H9 (cell line): ENCODE data around the gene MYL6B. TPM values are rescaled to one million over a fixed set of nuclear protein-coding genes. Genes with fewer than 3 reads are reported as not detected.
A peak's percentile ranks its signal among the peaks of the same experiment; 100 is the strongest.

Source experiments
- DNase-seq: peaks from one replicate; pipeline ENCODE4 v3.0.0-alpha.2; 2017
- H2AFZ ChIP-seq: one replicate; pipeline ENCODE4 v1.6.1; 2013; ENCODE audit warnings: mild to moderate bottlenecking, low read length, control low read depth, moderate library complexity
- H2AK5ac ChIP-seq: 2 replicates; pipeline ENCODE4 v1.6.1; 2013; ENCODE audit warnings: low read length, control low read depth, mixed read lengths; ENCODE audit not compliant: insufficient read length
- H2BK120ac ChIP-seq: one replicate; pipeline ENCODE4 v1.6.1; 2013; ENCODE audit warnings: low read depth, mild to moderate bottlenecking, low read length, control low read depth, inconsistent platforms; ENCODE audit not compliant: poor library complexity, severe bottlenecking
- H2BK12ac ChIP-seq: 2 replicates; pipeline ENCODE4 v1.6.1; 2013; ENCODE audit warnings: low read length, control low read depth, mixed read lengths, low read depth; ENCODE audit not compliant: insufficient read length
- H2BK15ac ChIP-seq: 2 replicates; pipeline ENCODE4 v1.6.1; 2013; ENCODE audit warnings: low read depth, low read length, control low read depth
- H2BK20ac ChIP-seq: one replicate; pipeline ENCODE4 v1.6.1; 2013; ENCODE audit warnings: low read depth, mild to moderate bottlenecking, low read length, control low read depth, inconsistent platforms; ENCODE audit not compliant: poor library complexity, severe bottlenecking
- H2BK5ac ChIP-seq: 2 replicates; pipeline ENCODE4 v1.6.1; 2013; ENCODE audit warnings: low read length, control low read depth, mixed read lengths; ENCODE audit not compliant: insufficient read length
- H3K14ac ChIP-seq: 2 replicates; pipeline ENCODE4 v1.6.1; 2013; ENCODE audit warnings: low read length, control low read depth; ENCODE audit not compliant: insufficient read depth
- H3K18ac ChIP-seq: 2 replicates; pipeline ENCODE4 v1.6.1; 2013; ENCODE audit warnings: low read depth, mild to moderate bottlenecking, mixed read lengths, low read length, control low read depth; ENCODE audit not compliant: insufficient read length
- H3K23ac ChIP-seq: 2 replicates; pipeline ENCODE4 v1.6.1; 2013; ENCODE audit warnings: low read length, control low read depth, mixed read lengths, low read depth; ENCODE audit not compliant: insufficient read length
- H3K23me2 ChIP-seq: 2 replicates; pipeline ENCODE4 v1.6.1; 2013; ENCODE audit warnings: low read depth, mild to moderate bottlenecking, mixed read lengths, low read length, control low read depth; ENCODE audit not compliant: insufficient read length, poor library complexity, severe bottlenecking
- H3K27ac ChIP-seq: 2 replicates; pipeline ENCODE4 v1.5.1; 2013; ENCODE audit warnings: low read length, control low read depth, mixed read lengths, low read depth; ENCODE audit not compliant: insufficient read length
- H3K27me3 ChIP-seq: 2 replicates; pipeline ENCODE4 v1.6.1; 2013; ENCODE audit warnings: low read length, control low read depth, inconsistent platforms; ENCODE audit not compliant: insufficient read depth
- H3K4ac ChIP-seq: 2 replicates; pipeline ENCODE4 v1.6.1; 2013; ENCODE audit warnings: low read depth, mild to moderate bottlenecking, control low read depth, inconsistent platforms, low read length, moderate library complexity
- H3K4me1 ChIP-seq: 2 replicates; pipeline ENCODE4 v1.6.1; 2013; ENCODE audit warnings: low read length, control low read depth, inconsistent platforms; ENCODE audit not compliant: insufficient read depth
- H3K4me2 ChIP-seq: 2 replicates; pipeline ENCODE4 v1.6.1; 2013; ENCODE audit warnings: low read length, control low read depth, mixed read lengths; ENCODE audit not compliant: insufficient read length, insufficient read depth
- H3K56ac ChIP-seq: 2 replicates; pipeline ENCODE4 v1.6.1; 2013; ENCODE audit warnings: low read depth, mild to moderate bottlenecking, mixed read lengths, low read length, control low read depth; ENCODE audit not compliant: insufficient read length
- H3K79me1 ChIP-seq: 2 replicates; pipeline ENCODE4 v1.6.1; 2013; ENCODE audit warnings: low read depth, mild to moderate bottlenecking, moderate library complexity, low read length, control low read depth, inconsistent platforms; ENCODE audit not compliant: insufficient read depth, poor library complexity, severe bottlenecking
- H3K79me2 ChIP-seq: 2 replicates; pipeline ENCODE4 v1.6.1; 2013; ENCODE audit warnings: low read length, control low read depth, inconsistent platforms; ENCODE audit not compliant: insufficient read depth
- H3K9ac ChIP-seq: 2 replicates; pipeline ENCODE4 v1.6.1; 2013; ENCODE audit warnings: low read length, control low read depth, mixed read lengths; ENCODE audit not compliant: insufficient read length; ENCODE audit errors: extremely low read depth
- H3K9me3 ChIP-seq: one replicate; pipeline ENCODE4 v1.6.1; 2013; ENCODE audit warnings: low read depth, low read length, inconsistent platforms; ENCODE audit not compliant: control insufficient read depth
- H3T11ph ChIP-seq: one replicate; pipeline ENCODE4 v1.6.1; 2013; ENCODE audit warnings: mild to moderate bottlenecking, low read length, control low read depth, inconsistent platforms
- H4K20me1 ChIP-seq: one replicate; pipeline ENCODE4 v1.6.1; 2013; ENCODE audit not compliant: control insufficient read depth, insufficient read length, insufficient read depth
- H4K5ac ChIP-seq: 2 replicates; pipeline ENCODE4 v1.6.1; 2013; ENCODE audit warnings: low read depth, mild to moderate bottlenecking, mixed read lengths, low read length, control low read depth; ENCODE audit not compliant: insufficient read length
- H4K8ac ChIP-seq: replicated peaks from 2 replicates; pipeline ENCODE4 v1.6.1; 2013; ENCODE audit warnings: low read length, control low read depth, mixed read lengths, low read depth; ENCODE audit not compliant: insufficient read length
- H4K91ac ChIP-seq: 2 replicates; pipeline ENCODE4 v1.6.1; 2013; ENCODE audit warnings: low read depth, mild to moderate bottlenecking, moderate library complexity, mixed read lengths, low read length, control low read depth; ENCODE audit not compliant: insufficient read length
- H3K27ac Mint-ChIP-seq, 3 experiments: 2 replicates in 2 of 3; 3 replicates in 1 of 3; pipeline ENCODE4 v1.8.0; 2020 to 2021; ENCODE audit warnings: mixed read lengths in 3 of 3, mild to moderate bottlenecking in 1 of 3, moderate library complexity in 1 of 3
- H3K27me3 Mint-ChIP-seq: 2 replicates; pipeline ENCODE4 v1.8.0; 2021; ENCODE audit warnings: low read depth, mild to moderate bottlenecking, moderate library complexity, mixed read lengths
- H3K36me3 Mint-ChIP-seq, 3 experiments: 2 replicates in 2 of 3; 3 replicates in 1 of 3; pipeline ENCODE4 v1.8.0; 2020 to 2021; ENCODE audit warnings: low read depth in 3 of 3, mixed read lengths in 3 of 3; ENCODE audit not compliant: insufficient read depth in 1 of 3
- H3K4me1 Mint-ChIP-seq, 2 experiments: 2 replicates each; pipeline ENCODE4 v1.8.0; 2020; ENCODE audit warnings: mixed read lengths in 2 of 2
- H3K4me3 Mint-ChIP-seq, 2 experiments: 2 replicates in 1 of 2; 3 replicates in 1 of 2; pipeline ENCODE4 v1.8.0; 2020 to 2021; ENCODE audit warnings: mild to moderate bottlenecking in 2 of 2, mixed read lengths in 2 of 2, moderate library complexity in 1 of 2
- H3K9me3 Mint-ChIP-seq, 2 experiments: 2 replicates in 1 of 2; 3 replicates in 1 of 2; pipeline ENCODE4 v1.8.0; 2020; ENCODE audit warnings: mild to moderate bottlenecking in 2 of 2, mixed read lengths in 2 of 2, moderate library complexity in 1 of 2
- CTCF ChIP-seq: fragments of 200-600 bp; sonication (generic); conservative IDR thresholded peaks from 3 replicates; pipeline ENCODE4 v1.8.0; 2021; ENCODE audit warnings: antibody characterized with exemption, mild to moderate bottlenecking
- WGBS: extraction: QIAGEN DNeasy Blood & Tissue Kit; methylation state at CpG from one replicate; pipeline ENCODE4 v1.1.7; 2013; ENCODE audit warnings: missing lambda C conversion rate, low lambda C conversion rate, mixed read lengths; ENCODE audit not compliant: insufficient read length; ENCODE audit errors: extremely low coverage; 5-methylcytosine and 5-hydroxymethylcytosine counted together
- total RNA-seq: library from RNA; stranded (reverse); gene quantifications from 2 replicates; pipeline ENCODE4 v1.2.1, GENCODE V29; 2021

Gene MYL6B
- total RNA-seq, 1 experiment from 2014 or later = 165 TPM

DNA sequence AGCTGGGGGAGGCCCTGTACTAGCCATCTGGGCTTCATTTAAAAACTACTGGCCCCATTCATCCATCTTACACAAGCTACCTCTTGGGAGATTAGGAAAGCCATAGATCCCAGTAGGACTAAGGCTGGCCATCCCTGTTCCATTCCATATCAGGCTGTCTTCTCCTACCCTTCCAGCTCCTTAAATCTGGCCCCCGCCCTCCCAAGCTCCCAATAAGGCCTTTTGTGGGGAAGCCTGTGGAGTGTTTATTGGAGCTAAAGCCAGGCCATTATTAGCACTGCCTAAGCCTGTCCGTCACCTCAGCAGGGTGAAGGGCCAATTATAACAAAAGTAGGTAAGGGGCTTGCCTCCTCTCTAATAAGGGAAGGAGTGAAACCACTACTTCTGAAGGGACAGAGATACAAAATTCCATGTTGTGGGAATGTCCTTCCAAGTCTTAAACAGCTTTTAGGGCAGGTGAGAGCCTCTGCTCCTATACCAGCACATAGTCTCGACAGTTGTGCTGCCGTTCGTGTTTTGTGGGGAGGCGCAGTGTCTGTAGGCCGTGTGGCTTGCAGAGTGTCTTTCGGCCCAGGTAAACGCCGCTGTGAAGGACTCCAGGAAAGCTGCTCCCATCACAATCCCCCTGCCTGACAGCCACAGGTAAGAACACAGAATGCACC lies 9.4 kb downstream of the MYL6B start:
- Histone ChIP-seq H3K27ac (peak overlapping the region; percentile 10), H3K79me2 (peaks cover 3% of the 10 kb centered on the region; the same call in 1 of the 2 replicates), H2BK5ac (no peak overlapping the region), H2BK12ac (no peak overlapping the region), H3K9me3 (no peaks in the 10 kb centered on the region), H4K91ac (no peak overlapping the region), H4K8ac (no peak overlapping the region), H3K23ac (no peak overlapping the region), H3K9ac (no peak overlapping the region), H4K20me1 (no peaks in the 10 kb centered on the region), H2BK120ac (no peak overlapping the region), H3T11ph (no peak overlapping the region), H3K79me1 (peaks cover 2% of the 10 kb centered on the region), H3K23me2 (peaks cover 15% of the 10 kb centered on the region), H3K4ac (no peak overlapping the region), H3K56ac (no peak overlapping the region), H2BK15ac (no peak overlapping the region), H2BK20ac (no peak overlapping the region), H3K18ac (no peak overlapping the region), H2AK5ac (no peak overlapping the region), H4K5ac (no peak overlapping the region), H2AFZ (no peak overlapping the region), H3K4me2 (no peak overlapping the region), H3K14ac (no peak overlapping the region), H3K4me1 (peaks cover 5% of the 10 kb centered on the region; the same call in 1 of the 2 replicates), H3K27me3 (no peaks in the 10 kb centered on the region)
- TF ChIP-seq CTCF = no peak
- no CpG with 5 or more reads among the region's 10 CpGs for WGBS
- H3K27ac Mint-ChIP-seq = peak overlapping the region in 2 of 3 experiments; percentile 79 to 93; a peak in 3 of 7 replicates
- H3K9me3 Mint-ChIP-seq = peaks cover 0 to 4% of the 10 kb centered on the region in 2 experiments; a peak in 3 of 5 replicates
- H3K4me1 Mint-ChIP-seq = peaks cover 46 to 60% of the 10 kb centered on the region in 2 experiments
- H3K4me3 Mint-ChIP-seq = peak overlapping the region; percentile 68 to 96; a peak in 2 of 5 replicates
- peaks cover 11% of the 10 kb centered on the region for H3K27me3 Mint-ChIP-seq
- peaks cover 61 to 84% (median 77%) of the 10 kb centered on the region in 3 experiments for H3K36me3 Mint-ChIP-seq
- no peak for DNase-seq
